GM18909 (cell line): ENCODE measurements around the gene LEFTY2.
"Not testable (repeated sequence)": the region's sequence is repeated elsewhere in the genome, so short reads cannot be mapped to it uniquely, and the experiment has no call there.

Experiments
- ATAC-seq: cut with Tn5 transposase; IDR thresholded peaks from one replicate; pipeline ENCODE4 v1.9.1; 2021; ENCODE audit warnings: mild to moderate bottlenecking; ENCODE audit not compliant: unreplicated experiment, poor library complexity

The LEFTY2 gene

GRCh38 chr1:225958041-225958440 is 17.0 kb upstream of the LEFTY2 start:
- ATAC-seq = no peak

GRCh38 chr1:225954753-225955152 is 13.7 kb upstream of the LEFTY2 start:
- ATAC-seq = no peak

GRCh38 chr1:225953315-225953714 is 12.3 kb upstream of the LEFTY2 start:
- ATAC-seq = no peak

GRCh38 chr1:225950905-225951497 is 10.0 kb upstream of the LEFTY2 start:
- ATAC-seq = no peak

GRCh38 chr1:225949041-225949440 is 8.0 kb upstream of the LEFTY2 start:
- ATAC-seq = no peak

- no peak for ATAC-seq
Observed at GRCh38 chr1:225946803-225947202, 5.8 kb upstream of the LEFTY2 start.

- no peak for ATAC-seq
Observed at GRCh38 chr1:225946082-225946620, 5.1 kb upstream of the LEFTY2 start.

- ATAC-seq = no peak
Observed at GRCh38 chr1:225945564-225945963, 4.5 kb upstream of the LEFTY2 start.

- ATAC-seq = peak; percentile 79
Observed at GRCh38 chr1:225944951-225945350, 3.9 kb upstream of the LEFTY2 start.

- no peak for ATAC-seq
Observed at GRCh38 chr1:225944387-225944786, 3.4 kb upstream of the LEFTY2 start.

GRCh38 chr1:225943582-225943981 is 2.6 kb upstream of the LEFTY2 start:
- ATAC-seq = no peak

GRCh38 chr1:225942574-225942973 is 1.6 kb upstream of the LEFTY2 start:
- peak; percentile 77 for ATAC-seq

GRCh38 chr1:225941942-225942222 is 862 bp upstream of the LEFTY2 start:
- no peak for ATAC-seq

- no peak for ATAC-seq
Observed at GRCh38 chr1:225940385-225941151, 452 bp downstream of the LEFTY2 start.

GRCh38 chr1:225939939-225940310 is 1.1 kb downstream of the LEFTY2 start:
- ATAC-seq = not testable (repeated sequence)

GRCh38 chr1:225939097-225939938 is 1.7 kb downstream of the LEFTY2 start:
- not testable (repeated sequence) for ATAC-seq

- ATAC-seq = no peak
Observed at GRCh38 chr1:225937048-225937968, 3.7 kb downstream of the LEFTY2 start.

GRCh38 chr1:225936523-225936922 is 4.5 kb downstream of the LEFTY2 start:
- ATAC-seq = no peak

GRCh38 chr1:225936086-225936485 is 4.9 kb downstream of the LEFTY2 start:
- ATAC-seq = not testable (repeated sequence)

GRCh38 chr1:225934711-225935110 is 6.3 kb downstream of the LEFTY2 start:
- no peak for ATAC-seq
